HG03066 (cell line): ENCODE results near the gene BAIAP2L1.
"Not testable (repeated sequence)": the region's sequence is repeated elsewhere in the genome, so short reads cannot be mapped to it uniquely, and the experiment has no call there.

ENCODE experiments used
- ATAC-seq: cut with Tn5 transposase; IDR thresholded peaks from one replicate; pipeline ENCODE4 v1.9.1; 2021; ENCODE audit warnings: low read depth; ENCODE audit not compliant: unreplicated experiment

BAIAP2L1 gene

GRCh38 chr7:98399462-98399861 lies 1.4 kb downstream of the BAIAP2L1 start:
- no peak for ATAC-seq

GRCh38 chr7:98398567-98399372 lies 2.1 kb downstream of the BAIAP2L1 start:
- ATAC-seq = no peak

DNA sequence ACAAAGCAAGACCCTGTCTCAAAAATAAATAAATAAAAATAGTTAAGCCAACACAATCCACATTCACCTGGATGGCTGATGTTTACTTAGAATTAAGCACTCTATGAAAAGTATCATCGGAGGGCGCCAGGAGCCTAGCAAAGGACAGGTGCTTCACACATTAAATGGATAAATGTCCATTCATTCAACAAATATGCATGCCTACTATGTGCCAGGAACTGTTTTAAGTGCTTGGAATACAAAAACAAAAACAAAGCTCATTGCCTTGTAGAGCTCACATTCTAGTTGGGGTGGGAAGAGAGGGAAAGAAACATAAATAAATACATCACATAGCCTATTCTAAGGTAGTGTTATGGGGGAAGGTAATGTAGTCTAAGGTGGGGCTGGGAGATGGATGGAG lies 4.1 kb downstream of the BAIAP2L1 start:
- ATAC-seq = no peak

DNA sequence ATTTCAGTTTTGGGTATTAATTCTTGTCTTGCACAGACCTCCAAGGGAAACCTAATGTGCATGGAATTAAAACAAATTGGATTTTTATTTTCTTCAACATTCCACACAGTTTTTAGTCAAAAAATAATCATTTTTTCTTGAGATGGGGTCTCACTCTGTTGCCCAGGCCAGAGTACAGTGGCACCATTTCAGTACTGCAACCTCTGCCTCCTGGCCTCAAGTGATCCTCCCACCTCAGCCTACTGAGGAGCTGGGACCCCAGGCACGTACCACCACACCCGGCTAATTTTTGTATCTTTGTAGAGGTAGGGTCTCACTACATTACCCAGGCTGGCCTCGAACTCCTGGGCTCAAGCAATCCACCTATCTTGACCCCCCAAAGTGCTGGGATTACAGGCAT lies 4.9 kb downstream of the BAIAP2L1 start:
- no peak for ATAC-seq

- no peak for ATAC-seq
Observed at GRCh38 chr7:98395481-98395880, 5.4 kb downstream of the BAIAP2L1 start.

DNA sequence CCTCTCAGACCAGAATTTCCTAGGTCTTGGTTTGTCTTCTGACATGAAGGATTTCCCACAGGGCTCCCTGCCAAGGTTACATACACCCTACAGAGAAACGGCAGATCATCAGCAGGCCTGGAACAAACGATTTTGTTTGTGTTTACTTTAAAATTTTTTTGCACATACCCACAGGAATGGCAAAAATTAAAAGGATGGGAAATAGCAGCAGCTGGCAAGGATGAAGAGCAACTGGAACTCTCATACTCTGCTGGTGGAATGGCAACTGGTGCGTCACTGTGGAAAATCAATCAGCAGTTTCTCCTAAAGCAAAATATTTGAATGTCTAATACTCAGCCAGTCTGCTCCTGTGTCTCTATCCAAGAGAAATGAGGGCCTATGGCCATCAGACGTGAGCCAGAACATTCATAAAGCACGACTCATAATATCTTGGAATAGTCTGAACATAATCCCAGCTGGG lies 6.5 kb downstream of the BAIAP2L1 start:
- ATAC-seq = no peak

DNA sequence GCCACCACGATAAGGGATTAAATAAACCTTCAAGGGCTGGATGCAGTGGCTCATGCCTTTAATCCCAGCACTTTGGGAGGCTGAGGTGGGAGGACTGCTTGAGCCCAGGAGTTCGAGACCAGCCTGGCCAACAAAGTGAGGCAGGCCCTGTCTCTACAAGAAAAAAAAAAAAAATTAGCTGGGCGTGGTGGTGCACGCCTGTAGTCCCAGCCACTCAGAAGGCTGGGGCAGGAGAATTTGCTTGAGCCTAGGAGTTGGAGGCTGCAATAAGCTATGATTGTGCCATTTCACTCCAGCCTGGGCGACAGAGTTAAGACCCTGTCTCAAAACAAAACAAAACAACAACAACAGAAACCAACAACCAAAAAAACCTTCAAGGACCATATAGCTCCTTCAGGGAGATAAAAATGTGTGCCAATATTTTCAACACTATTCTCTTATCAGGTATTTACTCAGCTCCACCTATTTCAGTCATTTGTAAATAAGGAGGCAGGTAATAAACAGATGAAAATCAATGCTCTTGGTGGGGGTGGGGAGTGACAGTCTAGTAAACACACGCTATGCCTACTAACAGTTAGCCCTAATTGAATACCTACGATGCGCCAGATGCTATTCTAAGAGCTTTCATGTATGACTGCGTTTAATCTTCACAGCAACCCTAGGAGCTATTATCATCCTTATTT lies 13.2 kb downstream of the BAIAP2L1 start:
- no peak for ATAC-seq

DNA sequence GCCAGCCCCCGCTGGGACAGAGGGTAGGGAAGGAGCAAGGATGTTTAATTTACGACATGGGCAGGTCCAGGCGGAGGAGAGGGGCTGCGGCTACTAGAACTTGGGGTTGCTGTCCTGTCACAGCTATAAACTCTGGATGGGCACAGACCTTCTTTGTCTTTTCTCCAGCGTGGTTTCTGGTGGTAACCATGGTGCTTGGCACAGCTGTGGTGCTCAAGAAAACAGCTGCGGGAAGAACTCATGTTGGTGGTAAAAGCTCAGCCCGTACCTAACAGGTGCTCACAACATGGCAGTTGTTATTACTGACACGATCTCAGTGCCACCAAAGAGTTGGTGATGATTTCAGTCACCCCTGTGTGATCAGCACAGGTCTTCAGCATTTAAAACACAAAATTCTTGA lies 13.8 kb downstream of the BAIAP2L1 start:
- ATAC-seq = no peak

DNA sequence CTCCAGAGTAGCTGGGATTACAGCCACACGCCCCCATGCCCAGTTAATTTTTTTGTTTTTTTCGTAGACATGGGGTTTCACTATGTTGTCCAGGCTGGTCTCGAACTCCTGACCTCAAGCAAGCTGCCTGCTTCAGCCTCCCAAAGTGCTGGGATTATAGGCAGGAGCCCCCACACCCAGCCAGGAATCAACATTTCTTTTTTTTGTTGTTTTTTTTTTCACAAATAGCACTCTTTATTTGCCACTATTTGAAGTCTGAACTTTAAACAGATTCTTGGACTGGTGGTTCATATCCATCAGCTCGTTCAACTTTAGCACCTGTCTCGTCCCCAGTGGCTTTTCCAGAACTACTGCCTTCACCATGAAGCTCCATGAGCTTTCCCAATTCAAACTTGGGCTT lies 15.4 kb downstream of the BAIAP2L1 start:
- ATAC-seq = not testable (repeated sequence)

DNA sequence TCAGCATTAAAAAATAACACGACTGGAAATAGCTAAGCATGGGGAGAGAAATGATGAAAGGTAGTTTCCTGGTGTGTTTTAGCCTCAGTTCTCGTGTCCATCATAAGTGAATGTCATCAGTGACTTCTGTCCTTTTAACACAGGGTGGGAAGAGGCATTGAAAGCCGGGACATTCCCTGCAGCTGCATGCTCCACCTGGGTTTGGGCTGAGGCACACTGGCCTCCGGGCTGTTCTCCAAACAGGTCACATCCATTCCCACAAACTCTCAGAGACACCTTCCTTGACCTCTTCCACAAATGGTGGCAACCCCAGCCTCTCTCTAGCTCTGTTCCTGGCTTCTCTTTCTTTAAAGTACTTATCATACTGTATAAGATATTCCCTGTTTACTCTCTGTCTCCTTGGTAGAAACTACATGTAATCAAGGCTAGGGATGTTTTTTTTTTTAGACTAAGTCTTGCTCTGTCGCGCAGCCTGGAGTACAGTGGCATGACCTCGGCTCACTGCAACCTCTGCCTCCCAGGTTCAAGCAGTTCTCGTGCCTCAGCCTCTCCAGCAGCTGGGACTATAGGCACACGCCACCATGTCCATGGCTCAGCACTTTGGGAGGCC lies 22.6 kb downstream of the BAIAP2L1 start:
- no peak for ATAC-seq

DNA sequence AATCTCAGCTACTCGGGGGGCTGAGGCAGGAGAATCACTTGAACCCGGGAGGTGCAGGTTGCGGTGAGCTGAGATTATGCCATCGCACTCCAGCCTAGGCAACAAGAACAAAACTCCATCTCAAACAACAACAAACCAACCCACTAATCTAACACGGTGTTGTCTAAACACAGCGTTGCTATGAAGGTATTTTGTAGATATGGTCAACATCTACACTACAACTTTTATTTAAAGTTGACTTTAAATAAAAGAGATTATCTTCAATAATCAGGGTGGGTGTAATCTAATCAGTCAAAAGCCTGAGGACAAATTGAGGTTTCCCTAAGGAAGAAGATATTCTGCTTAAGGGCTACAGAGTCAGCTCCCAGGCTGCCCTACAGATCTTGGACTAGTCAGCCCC lies 24.2 kb downstream of the BAIAP2L1 start:
- no peak for ATAC-seq

DNA sequence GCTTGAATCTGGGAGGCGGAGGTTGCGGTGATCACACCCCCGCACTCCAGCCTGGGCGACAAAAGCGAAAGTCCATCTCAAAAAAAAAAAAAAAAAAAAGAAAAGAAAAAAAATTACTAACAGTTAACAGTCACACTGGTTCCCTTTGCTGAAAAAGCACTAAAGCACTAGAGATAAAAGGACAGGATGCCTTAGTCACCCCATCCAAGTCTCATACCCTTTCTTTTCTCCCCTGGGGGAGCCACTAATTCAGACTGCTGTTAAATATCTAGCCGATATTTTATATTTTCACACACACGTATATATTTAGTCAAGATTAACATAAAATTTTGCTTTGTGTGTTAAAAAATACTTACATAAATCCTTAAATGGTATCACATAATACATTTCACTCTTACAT lies 25.2 kb downstream of the BAIAP2L1 start:
- no peak for ATAC-seq

DNA sequence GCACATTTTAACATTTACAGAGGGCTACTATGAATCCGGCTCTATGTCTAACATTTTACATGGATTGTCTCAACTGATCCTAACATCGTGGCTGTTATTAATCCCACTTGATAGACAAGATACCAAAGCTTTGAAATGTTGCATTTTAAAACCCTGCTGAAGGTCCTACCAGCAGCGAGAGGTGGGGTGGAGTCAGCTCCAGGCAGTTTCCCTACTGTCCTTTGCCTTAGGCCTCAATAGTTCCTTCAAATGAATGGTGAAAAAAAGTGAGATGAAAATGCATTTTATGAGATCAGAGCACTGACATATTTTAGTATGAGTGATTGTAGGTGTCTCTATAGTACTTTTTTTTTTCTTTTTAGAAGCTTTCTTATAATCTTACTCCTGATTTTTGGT lies 26.6 kb downstream of the BAIAP2L1 start:
- ATAC-seq = no peak

- no peak for ATAC-seq
Observed at GRCh38 chr7:98372993-98373392, 27.9 kb downstream of the BAIAP2L1 start.

DNA sequence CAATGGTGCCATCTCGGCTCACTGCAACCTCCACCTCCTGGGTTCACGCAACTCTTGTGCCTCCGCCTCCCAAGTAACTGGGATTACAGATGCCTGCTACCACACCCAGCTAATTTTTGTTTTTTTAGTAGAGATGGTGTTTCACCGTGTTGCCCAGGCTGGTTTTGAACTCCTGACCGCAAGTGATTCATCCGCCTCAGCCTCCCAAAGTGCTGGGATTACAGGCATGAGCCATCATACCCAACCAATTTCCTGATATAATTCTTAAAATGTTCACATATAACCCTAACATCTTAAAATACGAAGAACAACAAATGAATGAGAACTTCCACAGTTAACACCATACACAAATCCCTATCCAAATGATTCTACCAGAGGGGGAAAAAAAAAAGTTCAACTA lies 31.2 kb downstream of the BAIAP2L1 start:
- ATAC-seq = no peak

DNA sequence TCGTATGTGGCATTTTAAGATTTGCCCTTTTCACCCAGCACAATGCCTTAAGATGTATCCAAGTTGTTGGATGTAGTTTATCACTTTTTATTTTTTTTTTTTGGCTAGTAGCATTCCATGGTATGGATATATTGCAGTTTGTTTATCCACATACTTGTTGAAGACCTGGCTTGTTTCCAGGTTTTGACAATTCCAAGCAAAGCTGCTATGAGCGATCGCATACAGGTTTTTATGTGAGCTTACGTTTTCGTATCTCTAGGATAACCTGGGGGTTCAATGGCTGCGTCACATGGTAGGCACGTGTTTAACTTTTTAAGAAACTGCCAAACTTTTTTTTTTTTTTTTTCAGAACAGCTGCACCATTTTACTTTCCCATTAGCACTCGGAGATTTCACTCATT lies 32.2 kb downstream of the BAIAP2L1 start:
- ATAC-seq = no peak

- ATAC-seq = no peak
Observed at GRCh38 chr7:98366562-98366938, 34.3 kb downstream of the BAIAP2L1 start.

- ATAC-seq = no peak
Observed at GRCh38 chr7:98365863-98366561, 34.9 kb downstream of the BAIAP2L1 start.

DNA sequence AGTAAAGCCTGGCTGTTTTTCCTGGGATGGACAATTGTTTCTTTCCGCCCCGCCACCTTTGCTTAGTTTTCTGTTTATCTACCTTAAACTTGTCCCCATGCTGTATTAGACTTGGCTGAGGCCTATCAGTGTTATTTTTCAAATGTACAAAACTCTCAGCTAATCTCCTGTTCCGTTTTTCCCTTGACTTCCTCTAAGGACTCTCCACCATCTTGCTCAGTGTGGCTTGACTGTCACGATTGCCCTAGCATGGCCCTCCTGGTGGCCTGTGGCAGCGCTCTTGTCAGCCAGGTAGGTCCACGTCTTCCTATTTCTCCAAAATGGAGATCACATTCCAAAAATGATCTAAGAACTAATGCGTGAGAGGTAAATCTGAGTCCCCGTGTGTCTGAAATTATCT lies 36.7 kb downstream of the BAIAP2L1 start:
- ATAC-seq = no peak

DNA sequence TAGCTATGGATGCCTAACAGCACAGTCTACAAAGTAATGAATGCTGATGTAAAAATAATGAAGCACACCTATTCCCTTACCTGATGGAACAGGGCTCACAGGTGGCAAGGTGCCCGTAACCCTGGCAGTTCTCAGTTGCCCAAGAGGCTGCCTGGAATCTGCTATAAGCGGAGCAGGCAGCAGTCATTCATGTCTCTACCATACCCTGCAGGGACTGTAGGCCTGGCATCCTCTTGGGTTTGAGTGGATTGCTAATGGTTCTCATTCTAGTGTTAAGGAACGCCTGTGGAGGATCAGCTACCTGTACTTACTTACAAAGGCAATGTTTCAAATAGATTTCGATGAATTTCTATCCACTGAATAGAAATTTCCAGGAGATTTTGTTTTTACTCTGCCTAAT lies 38.4 kb downstream of the BAIAP2L1 start:
- ATAC-seq = no peak
